Jurkat, Clone E6-1 (cell line): Measurements from ENCODE around the gene DENND2A. TPM values are rescaled to one million over a fixed set of nuclear protein-coding genes. Genes with fewer than 3 reads are reported as not detected.
"Not testable (repeated sequence)": the region's sequence is repeated elsewhere in the genome, so short reads cannot be mapped to it uniquely, and the experiment has no call there.

Experiments used
- DNase-seq: peaks from one replicate; pipeline ENCODE4 v3.0.0-alpha.2; 2011; ENCODE audit warnings: low read depth, low spot score
- H3K4me3 ChIP-seq: 2 replicates; pipeline ENCODE4 v1.5.1; 2011; ENCODE audit warnings: mild to moderate bottlenecking, low read length, control low read depth, moderate library complexity
- polyA plus RNA-seq: library from polyadenylated mRNA; unstranded; fragments of >200 nt; gene quantifications from one replicate; pipeline ENCODE4 v1.2.1, GENCODE V29; 2012; ENCODE audit warnings: missing spikeins; ENCODE audit not compliant: insufficient read length, insufficient read depth

DENND2A gene, protein sequence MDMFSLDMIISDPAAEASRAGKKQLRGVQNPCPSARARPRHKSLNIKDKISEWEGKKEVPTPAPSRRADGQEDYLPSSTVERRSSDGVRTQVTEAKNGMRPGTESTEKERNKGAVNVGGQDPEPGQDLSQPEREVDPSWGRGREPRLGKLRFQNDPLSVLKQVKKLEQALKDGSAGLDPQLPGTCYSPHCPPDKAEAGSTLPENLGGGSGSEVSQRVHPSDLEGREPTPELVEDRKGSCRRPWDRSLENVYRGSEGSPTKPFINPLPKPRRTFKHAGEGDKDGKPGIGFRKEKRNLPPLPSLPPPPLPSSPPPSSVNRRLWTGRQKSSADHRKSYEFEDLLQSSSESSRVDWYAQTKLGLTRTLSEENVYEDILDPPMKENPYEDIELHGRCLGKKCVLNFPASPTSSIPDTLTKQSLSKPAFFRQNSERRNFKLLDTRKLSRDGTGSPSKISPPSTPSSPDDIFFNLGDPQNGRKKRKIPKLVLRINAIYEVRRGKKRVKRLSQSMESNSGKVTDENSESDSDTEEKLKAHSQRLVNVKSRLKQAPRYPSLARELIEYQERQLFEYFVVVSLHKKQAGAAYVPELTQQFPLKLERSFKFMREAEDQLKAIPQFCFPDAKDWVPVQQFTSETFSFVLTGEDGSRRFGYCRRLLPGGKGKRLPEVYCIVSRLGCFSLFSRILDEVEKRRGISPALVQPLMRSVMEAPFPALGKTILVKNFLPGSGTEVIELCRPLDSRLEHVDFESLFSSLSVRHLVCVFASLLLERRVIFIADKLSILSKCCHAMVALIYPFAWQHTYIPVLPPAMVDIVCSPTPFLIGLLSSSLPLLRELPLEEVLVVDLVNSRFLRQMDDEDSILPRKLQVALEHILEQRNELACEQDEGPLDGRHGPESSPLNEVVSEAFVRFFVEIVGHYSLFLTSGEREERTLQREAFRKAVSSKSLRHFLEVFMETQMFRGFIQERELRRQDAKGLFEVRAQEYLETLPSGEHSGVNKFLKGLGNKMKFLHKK
- polyA plus RNA-seq: not detected

DNA sequence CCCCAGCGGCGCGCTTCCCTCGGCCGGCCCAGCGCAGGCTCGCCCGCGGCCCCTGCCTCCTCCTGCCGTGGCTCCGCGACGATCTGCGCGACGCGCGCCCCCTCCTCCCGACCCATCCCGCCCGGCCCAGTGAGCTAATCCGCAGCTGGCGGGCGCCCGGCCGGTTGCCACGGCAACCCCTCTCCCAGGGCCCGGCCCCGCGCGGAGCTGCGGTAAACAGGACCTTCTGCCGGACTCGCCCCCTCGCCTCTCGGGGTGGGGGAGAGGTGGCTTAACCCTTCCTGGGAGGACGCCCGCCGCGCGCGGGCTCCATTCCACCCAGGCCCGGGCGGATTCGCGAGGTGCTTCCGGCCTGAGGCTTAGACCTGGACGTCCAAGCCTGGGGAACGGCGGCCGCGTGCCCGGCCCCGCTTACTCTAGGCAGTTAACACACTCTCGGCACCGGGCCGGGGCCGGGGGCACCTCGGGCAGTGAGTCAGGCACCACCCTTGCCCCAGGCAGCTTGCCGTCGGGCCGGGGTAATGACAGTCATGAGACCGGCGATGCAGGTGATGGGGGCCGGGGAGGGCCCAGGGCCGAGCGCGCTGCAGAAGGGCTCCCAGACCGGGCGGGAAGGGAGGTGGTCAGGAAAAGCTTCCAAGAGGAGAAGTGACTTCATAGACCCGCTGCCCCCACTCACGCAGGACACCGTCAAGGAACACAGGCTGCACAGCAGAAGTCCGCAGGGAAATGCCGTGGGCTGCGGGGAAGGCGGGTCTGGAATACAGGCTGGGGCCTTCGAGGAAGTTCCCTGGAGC is at the start of gene DENND2A:
Gene DENND2A, minus strand, starts transcription at position 87 of the 797 bp plus-strand sequence. CDS start 38,416 bp downstream, outside the sequence.
- no peak for DNase-seq
- no peak within 1 kb of the TSS for H3K4me3 ChIP-seq

DNA sequence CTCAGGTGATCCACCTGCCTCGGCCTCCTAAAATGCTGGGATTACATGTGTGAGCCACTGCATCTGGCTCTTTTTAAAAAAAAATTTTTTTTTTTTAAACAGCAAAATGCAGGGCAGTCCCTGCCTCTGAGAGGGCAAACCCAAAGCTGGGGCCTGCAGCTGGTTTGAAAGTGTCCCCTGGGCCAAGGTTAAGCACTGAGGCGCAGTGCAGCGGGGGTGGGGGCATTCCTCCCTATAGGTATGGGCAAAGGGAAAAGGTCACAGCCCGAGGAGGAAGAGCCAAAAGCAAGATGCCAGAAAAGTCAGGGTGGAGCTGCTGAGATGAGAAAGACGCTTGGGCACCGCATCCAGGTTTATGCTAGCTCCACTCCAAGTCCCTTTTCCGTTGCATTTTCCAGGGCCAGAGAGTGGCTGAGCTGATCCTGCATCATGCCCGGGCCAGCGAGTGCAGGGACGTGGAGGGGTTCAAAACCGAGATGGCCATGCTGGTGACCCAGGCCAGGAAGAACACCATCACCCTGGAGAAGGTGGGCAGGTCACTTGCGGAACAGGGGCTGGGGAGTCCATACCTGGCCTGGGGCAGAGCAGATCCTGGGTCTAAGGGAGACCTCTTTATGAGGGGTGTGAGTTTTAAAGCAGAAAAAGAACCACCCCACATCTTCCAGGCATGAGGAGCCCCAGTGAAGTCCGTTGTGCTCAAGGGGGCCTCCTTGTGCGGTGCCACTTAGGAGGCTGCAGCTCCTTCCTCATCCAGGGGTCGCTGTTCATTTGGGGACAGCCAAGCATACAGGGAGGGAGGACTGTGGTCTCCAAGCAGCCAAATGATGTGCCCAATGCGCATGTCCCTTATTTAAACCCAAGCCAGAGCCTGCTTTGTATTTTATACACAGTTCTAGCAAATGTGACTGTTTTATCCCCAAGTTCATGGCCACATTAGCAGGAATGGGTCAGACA is 48.9 kb upstream of the DENND2A start:
- DNase-seq: no peak
- no peak overlapping the region for H3K4me3 ChIP-seq

DNA sequence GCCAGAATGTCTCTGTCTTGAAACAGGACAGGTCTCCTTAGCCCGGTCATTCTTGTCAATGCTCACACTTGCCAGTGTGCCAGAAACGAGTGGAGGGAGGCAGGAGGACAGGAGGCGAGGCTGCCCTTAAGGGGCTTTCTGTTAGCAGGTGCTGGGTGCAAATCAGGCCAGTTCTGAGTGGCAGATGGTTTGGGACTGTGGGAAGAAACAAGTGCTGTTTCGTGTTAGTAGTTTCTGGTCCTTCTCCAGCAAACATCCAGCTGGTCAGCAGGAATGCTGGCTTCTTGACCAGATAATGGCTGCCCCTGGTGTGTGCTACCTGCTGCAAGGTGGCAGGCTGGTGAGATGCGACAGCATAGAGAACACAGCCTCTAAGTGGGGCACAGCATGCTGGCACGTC is 47.7 kb upstream of the DENND2A start:
- H3K4me3 ChIP-seq: no peak overlapping the region
- DNase-seq: no peak

DNA sequence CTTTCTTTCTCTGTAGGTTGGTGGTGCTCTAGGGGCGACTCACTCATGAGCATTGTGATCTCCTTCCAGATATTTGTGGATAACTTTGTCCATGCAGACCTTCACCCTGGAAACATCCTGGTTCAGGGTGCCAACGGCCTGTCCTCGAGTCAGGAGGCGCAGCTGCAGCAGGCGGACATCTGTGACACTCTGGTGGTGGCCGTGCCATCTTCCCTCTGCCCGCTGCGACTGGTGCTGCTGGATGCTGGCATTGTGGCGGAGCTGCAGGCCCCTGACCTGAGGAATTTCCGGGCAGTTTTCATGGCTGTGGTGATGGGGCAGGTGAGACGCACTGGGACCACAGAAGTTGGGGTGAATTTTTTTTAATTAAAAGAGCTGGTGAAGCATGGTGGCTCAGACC is 46.3 kb upstream of the DENND2A start:
- no peak for DNase-seq
- no peak overlapping the region for H3K4me3 ChIP-seq

DNA sequence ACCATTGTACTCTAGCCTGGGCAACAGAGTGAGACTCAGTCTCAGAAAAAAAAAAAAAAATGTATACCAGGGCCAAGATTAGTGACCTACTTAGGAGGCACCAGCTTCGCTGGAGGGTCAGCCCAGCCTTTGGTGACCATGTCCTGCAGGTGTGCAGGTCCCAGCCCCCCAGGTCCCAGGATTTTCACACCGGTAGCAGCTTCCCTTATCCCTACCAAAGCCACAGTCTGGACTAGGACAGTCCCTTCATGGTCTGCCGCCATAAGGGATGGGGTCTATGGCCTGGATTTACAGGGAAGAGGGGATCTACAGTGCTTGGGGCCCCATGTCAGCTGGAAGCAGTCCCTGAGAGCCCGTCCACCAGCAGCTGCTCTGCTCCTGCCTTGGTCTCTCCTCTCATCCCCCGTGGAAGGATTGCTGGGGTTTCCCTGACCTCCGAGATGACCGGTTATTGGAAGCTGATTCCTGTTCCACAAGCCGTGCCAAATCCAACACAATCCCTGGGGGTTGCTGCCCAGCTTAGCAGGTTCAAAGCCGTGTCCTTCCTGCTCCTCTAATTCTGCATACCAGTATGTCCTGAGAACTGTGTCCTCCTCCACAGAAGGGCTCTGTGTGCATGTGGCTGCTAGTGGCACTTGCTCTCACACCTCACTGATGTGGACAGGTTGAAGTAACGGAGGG is 44.9 kb upstream of the DENND2A start:
- no peak for DNase-seq
- no peak overlapping the region for H3K4me3 ChIP-seq

DNA sequence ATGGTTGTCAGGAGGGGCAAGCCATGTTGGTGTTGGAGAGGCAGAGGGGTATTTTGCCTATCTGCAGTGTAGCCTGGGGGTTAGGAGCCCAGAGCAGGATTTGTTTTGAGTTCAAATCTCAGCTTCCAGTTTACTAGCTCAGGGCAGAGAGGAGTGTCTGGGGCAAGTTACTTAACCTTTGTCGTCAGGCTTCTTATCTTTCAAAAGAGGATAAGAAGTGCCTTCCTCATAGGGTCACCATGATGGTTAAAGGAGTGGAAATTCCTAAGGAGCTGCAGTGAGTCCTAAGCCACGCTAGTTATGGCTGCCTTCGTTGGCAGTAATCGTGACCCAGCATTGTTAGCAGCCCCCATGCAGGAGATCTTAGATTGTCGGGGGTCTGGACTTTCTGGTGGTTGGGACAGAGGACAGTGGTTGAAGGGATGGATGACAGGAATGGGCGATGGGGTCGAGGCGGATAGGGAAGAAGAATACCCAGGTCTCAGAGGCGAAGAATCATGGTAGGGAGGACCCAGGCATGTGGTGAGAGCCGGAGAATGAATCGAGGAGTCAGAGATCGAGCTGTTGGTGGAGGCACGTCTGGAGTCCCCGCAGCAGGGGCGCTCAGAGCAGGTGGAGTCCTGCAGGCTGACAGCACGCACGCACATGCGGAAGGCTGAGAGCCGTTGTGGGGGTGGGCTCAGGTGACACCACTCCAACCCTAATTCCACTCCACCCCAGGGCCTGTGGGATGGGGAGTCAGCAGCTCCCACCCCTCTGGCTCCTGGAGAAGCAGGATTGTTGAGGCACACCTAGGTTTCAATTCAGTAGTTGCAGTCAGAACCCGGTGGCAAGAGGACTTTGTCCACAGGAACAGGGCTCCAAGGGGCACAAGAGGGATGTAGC is 43.7 kb upstream of the DENND2A start:
- DNase-seq: no peak
- no peak overlapping the region for H3K4me3 ChIP-seq

DNA sequence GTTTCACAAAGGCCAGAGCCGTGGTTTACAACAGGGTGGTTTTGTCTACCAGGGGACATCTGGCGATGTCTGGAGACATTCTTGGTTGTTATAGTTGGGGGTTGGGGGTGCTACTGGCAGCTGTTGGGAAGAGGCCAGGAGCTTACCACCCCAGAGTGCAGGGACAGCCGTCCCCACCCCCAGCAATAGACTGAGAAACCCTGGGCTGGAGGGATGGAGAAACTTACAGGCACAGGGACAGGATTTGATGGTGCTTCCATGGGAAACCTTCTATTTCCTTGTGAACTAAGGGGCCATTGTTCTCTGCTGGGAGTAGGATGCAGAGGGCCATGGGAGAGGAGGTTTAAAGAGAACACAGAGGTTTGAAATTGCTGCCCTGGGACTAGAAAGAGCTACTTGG is 43.0 kb upstream of the DENND2A start:
- H3K4me3 ChIP-seq: no peak overlapping the region
- no peak for DNase-seq

DNA sequence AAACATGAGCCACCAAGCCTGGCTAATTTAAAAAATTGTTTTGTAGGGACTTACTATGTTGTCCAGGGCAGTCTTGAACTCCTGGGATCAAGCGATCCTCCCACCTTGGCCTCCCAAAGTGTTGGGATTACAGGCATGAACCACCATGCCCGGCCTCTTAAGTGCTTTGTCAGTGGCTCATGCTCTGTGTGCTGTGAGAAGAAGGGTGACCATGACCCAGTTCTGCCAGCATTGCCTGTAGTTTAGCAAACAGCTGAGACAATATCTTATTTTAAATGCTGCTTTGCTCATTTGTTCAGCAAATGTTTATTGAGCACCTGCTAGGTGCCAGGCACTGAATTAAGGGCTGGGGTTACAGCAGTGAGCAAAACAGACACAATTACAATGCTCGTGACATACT is 41.2 kb upstream of the DENND2A start:
- no peak for DNase-seq
- H3K4me3 ChIP-seq: no peak overlapping the region

DNA sequence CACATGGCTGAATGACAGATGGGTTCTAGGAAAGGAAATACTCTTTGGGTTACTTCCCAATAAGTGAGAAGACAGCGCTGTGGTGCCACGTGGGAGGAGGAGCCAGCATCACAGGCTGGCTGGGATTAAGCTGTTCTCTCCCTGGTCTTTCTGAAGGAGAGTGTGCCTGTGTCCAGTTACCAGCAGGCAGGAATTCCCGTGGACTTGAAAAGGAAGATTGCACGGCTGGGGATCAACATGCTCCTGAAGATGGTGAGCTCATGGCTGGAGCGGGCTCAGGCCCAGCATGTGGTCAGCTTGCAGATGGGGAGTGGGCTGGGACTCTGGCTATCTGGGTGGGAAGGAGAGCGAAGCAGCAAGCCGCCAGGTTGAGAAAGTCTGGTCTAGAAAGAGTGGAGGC is 40.3 kb upstream of the DENND2A start:
- DNase-seq: no peak
- H3K4me3 ChIP-seq: no peak overlapping the region

DNA sequence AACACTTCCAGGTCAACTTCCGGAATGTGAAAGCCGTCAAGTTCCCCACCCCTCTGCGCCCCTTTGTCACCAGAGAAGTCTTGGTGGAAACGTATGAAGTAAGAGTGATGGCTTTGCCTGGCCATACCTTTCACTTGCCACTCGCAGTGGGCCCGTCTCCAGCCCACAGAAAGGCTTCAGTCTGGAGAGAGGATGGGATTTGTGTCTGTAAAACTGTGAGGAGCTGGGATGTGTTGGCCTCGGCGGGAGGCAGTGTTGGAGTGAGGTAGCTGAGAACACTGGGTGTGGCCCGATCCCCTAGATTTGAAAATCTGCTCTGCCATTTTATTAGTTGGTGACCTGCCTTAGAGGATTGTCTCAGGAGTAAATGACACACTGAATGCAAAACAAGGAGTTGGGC is 38.6 kb upstream of the DENND2A start:
- H3K4me3 ChIP-seq: no peak overlapping the region
- no peak for DNase-seq

DNA sequence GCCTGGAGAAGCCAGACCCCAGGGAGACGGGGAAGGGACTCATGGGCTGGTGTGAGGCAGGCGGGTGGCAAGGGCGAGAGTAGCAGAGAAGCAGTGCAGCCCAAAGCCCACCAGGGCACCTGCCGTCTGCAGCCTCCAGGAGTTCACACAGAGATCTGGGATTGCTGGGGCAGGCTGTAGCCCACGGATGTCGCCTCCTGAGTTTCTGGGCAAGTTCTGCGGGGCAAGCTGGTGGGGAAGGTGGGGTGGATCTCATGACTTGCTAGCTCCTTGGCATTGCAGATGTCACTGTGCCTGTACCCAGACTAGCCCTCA is 38.2 kb upstream of the DENND2A start:
- no peak for DNase-seq
- H3K4me3 ChIP-seq: no peak overlapping the region

DNA sequence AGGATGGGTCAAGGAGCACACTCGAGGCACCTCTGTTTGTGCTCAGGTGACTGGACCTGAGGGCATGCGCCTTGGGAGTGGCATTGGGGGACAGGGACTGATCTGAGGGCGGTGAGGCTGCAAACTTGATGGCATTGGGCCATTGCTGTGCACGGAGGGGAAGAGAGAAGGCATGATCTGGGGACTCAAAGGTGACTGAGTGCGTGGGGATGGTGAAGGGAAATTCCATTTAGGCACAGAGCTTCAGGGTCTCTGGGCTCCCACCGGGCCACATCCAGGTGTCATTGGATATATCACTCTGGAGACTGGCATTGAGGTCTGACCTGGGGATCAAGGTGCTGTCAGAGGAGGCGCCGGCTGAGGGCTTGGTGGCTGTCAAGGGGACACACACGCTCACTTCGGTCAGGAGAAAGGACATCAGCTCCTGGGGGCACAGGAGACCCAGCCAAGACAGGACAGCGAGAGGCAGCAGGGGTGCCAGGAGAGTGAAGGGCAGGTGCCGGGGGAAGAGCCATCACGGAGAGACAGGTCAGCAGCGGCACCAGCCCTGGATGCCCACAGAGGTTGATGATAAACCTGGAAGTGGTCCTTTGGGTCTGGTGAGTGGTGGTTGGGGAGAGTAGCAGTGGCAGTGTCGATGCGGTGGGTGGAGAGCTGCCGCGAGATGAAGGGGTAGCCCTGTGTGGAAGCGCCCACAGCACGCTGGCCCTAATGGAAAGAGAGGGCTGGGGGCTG is 37.6 kb upstream of the DENND2A start:
- DNase-seq: no peak
- no peak overlapping the region for H3K4me3 ChIP-seq

DNA sequence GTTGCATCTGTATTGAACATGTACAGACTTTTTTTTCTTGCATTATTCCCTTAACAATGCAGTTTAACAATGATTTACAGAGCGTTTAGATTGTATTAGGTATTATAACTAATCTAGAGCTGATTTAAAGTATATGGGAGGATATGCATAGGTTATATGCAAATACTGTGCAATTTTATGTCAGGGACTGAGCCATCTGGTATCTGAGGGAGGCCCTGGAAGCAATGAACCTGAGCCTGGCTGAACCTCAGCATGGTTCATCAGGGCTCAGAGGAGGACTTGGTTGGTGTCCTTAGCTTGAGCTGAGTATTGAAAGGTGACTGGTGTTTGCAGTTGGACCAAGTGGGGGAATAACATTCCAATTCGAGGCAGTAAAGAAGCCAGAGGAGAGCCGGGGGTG is 36.9 kb upstream of the DENND2A start:
- H3K4me3 ChIP-seq: no peak overlapping the region
- DNase-seq: no peak

DNA sequence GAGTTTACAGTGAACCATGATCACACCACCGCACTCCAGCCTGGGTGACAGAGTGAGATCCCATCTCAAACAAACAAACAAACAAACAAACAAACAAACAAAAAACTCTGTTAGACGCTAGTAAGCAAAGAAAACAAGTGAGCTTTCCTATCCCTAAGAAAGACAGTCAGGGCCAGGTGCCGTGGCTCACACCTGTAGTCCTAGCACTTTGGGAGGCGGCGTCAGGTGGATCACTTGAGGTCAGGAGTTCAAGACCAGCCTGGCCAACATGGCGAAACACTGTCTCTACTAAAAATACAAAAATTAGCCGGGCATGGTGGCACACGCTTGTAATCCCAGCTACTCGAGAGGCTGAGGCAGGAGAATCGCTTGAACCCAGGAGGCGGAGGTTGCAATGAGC is 36.3 kb upstream of the DENND2A start:
- not testable (repeated sequence) for H3K4me3 ChIP-seq, DNase-seq

DNA sequence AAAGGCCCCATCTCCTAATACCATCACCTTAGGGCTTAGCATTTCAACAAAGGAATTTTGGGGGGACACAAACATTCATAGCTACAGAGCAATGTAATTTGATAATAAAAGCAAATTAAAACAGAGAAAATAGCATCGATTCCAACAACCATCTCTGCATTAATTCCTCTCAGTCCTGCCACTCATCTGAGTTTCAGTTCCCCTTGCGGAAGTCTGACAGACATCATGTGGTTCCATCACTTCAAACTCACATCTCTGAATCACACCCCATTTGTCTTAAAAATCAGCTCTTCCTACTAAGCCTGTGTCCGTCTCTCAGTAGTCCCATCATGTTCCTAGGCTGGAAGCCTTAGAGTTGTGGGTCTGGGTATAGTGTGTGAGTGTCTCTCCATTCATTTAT is 35.7 kb upstream of the DENND2A start:
- DNase-seq: no peak
- H3K4me3 ChIP-seq: no peak overlapping the region

DNA sequence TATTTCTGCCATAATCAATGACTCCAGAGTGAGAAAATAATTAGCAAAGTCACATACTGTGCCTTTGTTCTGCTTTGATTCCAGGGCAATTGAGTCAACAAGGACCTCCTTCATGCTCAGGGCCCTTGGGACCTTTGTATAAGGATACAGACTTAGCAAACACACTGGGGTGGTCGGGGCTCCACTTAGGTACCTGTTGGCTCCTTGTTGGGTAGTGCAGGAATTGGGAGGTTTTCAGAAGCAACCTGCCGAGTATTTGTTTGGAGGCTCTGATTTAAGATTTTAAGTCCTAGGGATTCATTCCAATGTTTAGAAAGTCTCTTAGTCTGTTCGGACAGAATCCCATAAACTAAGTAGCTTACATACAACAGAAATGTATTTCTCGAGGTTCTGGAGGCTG is 35.1 kb upstream of the DENND2A start:
- H3K4me3 ChIP-seq: no peak overlapping the region
- DNase-seq: no peak
